Activated effector memory CD4-positive, alpha-beta T cell treated with Interleukin-2 at 50 U/mL for 16 hours (primary cell): ENCODE data around the gene PTPN7.
"Not testable (repeated sequence)": the region's sequence is repeated elsewhere in the genome, so short reads cannot be mapped to it uniquely, and the experiment has no call there.

Source experiments
- DNase-seq: peaks from one replicate; pipeline ENCODE4 v3.0.0-alpha.2; 2020

PTPN7 gene

GRCh38 chr1:202129453-202130296 lies 30.7 kb downstream of the PTPN7 start:
- DNase-seq, result no peak

GRCh38 chr1:202127836-202128622 lies 32.4 kb downstream of the PTPN7 start:
- DNase-seq, result no peak

GRCh38 chr1:202127061-202127460 lies 33.3 kb downstream of the PTPN7 start:
- no peak for DNase-seq

DNA sequence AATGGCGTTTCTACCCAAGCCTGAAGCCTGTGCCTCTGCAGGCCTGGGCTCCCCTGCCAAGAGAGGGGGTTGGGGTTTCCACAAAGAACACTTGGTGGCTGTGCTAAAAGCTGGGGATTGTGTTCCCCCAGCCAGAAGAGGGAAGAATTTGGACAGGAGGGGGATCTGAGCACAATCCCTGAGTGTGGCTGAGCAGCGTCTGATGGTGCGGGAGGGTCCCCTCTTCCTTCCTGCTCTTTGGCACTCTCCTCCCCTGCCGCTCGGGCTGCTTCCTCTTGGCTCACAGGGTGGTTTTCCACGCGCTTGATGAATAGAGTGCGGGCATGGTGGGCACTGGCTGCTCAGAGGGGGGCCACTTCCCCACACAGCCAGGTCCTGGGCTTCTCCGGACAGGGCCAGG lies 34.0 kb downstream of the PTPN7 start:
- no peak for DNase-seq

DNA sequence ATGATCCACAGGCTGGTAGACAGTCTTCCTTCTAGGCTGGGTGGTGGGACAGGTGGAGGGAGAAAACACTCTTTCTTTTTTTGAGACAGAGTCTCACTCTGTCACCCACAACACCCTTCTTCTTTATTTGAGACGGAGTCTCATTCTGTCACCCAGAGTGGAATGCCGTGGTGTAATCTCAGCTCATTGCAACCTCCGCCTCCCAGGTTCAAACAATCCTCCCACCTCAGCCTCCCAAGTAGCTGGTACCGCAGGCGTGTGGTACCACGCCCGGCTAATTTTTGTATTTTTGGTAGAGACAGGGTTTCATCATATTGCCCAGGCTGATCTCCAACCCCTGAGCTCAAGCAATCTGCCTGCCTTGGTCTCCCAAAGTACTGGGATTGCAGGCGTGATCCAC lies 34.8 kb downstream of the PTPN7 start:
- DNase-seq, result no peak

DNA sequence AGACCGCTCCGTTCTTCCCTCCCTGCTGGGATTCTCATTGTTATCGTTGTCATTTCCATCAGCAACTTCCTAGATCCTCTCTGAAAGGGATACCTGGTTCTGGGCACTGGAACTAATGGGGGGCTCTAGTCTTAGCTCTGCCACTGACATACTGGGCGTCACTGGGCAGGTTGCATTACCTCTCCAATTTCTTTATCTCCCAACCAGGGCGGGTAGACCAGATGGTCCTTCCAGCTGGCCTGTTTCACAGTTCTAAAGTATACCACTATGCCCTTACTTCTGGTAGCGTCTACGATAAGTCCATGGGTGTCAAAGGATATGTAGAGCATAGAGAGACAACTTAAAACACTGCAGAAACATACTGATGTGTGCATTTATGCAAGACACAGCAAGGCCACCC lies 36.3 kb downstream of the PTPN7 start:
- DNase-seq, result no peak

GRCh38 chr1:202123336-202123813 lies 37.0 kb downstream of the PTPN7 start:
- no peak for DNase-seq

- DNase-seq, result no peak
These were observed 37.6 kb downstream of the PTPN7 start, which contains the start of gene GPR37L1 for GRCh38 chr1:202122639-202123335. Gene GPR37L1 (plus strand): TSS chr1:202122917. CDS start chr1:202122964, 47 bp downstream.

- DNase-seq, result no peak
These were observed 39.4 kb downstream of the PTPN7 start for GRCh38 chr1:202121006-202121405.

GRCh38 chr1:202117898-202118371 lies 42.5 kb downstream of the PTPN7 start:
- DNase-seq, result no peak

DNA sequence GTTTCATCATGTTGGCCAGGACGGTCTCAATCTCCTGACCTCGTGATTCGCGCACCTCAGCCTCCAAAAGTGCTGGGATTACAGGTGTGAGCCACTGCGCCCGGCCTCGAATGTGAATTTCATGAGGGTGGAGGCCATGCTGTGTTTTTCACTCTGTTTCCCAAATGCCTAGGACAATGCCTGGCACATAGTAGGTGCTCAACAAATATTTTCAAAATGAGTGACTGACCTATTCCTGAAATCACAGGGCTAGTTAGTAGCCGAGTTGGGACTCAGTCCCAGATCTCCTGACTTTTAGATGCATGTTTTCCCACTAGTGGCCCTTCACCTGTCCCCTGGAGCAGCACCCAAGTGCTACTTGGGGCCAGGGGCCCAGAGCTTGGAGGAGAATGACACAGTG lies 44.1 kb downstream of the PTPN7 start:
- no peak for DNase-seq

DNA sequence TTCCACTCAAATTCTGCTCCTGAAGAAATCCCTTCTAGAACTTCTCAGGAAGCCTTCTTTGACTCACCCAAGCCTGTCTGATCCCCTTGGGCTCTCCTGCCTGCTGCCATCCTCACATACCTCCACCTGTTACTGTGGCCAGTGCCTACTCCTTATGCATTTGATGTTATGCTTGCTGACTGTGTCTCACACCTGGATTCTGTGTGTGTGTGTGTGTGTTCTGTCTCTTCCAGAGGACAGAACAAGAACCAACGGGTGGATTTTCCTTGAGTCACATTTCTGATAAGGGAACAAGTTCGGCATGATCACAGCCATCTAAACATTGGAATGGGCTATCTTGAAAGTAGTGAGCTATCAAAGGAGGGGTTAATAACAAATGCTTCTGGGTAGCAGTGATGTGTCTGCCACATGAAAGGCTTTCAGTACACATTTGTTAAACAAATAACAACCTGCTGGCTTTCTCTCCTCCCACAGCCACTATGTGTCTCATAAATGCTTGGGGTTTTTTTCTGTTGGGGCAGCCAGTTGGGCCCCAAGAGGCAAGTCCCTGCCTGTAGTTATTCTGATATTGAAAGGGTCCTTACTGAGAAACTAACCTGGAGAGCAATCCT lies 46.6 kb downstream of the PTPN7 start:
- DNase-seq, result no peak

DNA sequence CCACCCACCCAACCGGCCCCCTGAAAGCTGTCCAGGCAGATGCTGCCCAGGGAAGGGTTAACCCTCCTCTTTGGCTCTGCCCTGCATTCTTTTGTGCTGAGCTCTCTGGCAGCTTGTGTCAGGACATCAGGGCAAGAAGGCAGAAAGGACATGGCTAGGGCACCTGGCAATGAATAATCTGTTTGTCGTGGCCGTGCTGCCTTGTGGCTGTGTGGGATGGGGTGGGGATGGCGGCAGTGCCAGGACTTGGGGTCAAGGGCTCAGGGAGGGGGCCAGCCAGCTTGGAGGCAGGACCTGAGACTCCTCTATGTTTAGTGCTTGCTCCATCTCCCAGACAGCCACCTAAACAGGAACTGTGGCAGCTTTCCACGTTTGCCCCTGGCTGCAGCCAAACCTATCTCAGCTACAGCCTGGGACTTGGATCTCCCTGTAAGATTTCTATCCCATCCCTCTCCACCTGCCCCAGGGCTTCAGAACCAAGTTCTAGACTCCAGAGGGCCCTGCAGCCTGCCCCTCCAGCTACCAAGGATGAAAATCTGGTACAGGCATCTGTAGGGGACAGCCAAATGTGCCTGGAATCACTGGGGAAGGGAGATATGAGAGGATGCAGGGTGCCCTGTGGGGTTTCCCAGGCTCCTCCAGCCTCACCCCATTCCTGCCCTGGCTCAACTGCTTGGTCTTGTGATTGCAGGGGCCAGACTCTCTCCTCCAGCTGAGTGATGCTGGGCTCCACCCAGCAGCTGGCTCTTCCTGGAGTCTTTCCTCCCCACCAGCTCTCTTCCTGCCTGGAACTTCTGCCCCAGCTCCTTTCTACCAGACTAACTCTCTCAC lies 47.3 kb downstream of the PTPN7 start:
- no peak for DNase-seq

- not testable (repeated sequence) for DNase-seq
These were observed 48.8 kb downstream of the PTPN7 start for GRCh38 chr1:202111589-202111988.

DNA sequence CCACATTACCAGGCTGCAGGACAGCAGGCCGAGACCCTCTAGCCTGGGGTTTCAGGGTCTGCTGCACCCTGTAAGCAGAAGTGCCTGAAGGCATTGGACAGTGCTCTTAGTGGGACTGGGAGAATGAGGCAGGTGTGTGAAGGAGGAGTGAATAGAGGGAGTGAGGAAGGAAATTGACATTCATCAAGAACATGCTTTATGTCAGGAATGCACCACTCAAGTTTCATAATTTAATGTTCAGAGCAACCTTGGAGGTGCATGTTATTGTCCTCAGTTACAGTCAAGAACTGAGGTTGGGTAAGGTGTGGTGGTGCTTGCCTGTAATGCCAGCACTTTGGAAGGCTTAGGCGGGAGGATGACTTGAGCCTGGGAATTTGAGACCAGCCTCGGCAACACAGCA lies 49.4 kb downstream of the PTPN7 start:
- no peak for DNase-seq

DNA sequence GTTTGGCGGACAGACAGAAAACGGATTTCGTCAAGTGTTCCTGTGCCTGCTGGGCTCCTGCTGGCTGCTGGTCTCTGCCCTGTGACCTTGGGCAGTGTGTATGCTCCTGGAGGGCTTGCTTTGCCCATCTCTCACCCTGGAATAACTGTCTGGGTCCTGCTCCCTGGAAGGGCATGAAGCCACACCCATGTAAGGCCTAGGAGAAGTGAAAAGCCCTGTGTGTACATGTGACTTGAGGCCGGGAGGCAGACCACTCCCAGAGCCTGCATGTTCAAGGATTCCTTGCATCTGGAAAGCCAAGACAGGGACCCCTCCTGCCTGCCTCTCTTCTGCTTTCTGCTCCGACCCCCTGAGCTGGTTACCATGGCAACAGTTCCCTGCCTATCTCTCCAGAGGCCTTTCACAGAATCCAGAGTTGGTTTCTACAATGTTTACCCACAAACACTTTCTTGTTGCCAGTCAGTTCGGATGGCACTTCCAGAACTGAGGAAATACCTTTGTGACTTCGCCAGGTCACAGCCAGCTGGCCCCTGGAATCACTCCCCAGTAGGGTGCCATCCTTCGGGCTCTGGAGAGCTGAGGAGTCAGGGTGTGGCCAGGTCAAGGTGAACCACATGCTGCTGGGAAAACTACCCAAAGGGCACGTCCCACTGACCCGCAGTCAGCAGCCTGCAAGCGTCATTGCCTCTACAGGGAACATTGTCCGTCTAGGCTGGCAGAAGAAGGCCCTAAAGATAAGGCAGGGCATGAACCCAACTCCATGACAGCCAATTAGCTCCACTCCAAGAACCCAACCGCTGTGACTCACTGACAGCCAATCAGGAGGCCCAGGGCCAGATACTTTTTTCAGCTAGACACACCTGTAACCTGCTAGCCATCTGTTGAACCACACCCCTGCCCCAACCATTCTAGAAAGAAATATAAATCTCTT lies 52.3 kb downstream of the PTPN7 start:
- DNase-seq, result no peak

- DNase-seq, result no peak
These were observed 53.1 kb downstream of the PTPN7 start for GRCh38 chr1:202107321-202107761.

DNA sequence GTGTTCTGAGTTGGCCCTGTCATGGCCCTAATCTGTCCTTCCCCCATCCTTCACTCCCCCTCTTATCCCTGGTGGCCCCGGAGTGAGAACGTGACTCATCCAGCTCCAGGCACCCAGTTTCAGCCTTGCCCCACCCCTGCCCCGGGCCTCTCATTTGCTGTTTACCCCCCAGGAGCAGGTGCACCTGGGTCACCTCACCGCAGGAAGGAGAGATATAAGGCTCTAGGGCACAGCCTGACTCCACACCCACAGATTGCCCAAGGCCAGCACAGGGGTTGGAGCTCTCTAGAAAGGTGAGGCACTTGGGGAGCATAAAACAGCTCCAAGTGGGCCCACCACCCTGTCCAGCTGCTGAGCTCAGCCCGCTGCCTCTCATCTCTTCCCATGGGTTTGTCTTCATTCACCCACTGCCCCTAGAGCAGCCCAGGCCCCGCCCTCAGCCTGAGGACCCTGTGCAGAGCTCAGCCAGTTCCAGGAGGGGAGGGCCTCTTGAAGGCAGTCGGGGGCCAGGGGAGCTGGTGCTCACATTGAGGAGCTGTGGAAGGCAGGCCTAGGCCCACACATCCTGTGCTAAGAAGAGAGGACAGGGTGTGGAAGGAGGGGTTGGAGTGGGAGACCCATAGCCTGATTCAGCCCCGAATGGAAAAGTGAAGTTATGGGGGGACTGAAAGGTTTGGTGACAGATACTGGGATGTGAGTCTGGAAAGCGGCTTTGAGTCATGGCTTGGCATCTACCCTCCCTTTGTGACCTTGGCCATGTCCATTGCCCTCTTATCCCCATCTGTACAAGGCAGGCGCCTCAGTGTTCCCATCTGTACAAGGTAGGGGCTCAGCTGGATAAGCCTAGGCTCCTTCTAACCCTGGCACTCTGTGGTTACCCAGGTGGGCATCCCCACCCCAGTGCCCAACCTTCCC lies 53.8 kb downstream of the PTPN7 start:
- DNase-seq, result no peak

DNA sequence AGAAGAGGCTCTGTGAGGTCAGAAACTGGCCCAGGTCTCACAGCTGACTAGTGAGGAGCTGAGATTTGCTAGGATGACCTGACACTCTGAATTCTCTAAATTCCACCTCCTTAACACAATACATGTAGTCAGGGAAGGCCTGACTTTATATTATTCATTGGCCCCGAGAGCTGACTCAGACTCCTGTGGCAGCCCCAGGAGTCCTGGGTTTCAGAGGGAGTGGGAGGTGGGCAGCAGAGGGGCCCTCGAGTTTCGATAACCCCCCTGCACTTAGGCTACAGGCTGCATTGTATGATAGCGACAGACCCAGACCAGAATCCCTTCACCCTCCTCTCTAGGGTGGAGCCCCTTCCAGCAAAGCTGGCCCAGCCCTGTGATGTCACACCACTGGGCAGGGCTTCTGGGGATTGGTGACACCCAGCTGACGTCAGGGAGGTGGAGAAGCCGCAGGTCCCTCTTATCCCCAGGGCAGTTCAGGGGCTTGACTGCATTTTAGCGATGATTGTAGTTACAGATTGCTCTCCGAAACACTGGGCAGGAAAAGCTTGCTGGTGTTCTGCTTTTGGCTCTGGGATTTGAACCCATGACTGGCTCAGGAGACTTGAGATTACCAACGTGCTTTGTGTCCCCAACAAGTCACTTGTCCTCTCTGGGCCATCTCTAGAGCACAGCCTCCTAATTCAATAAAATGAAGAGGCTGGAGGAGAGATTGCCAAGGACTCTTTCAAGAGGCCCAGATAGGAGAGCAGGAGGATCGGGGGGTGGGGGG lies 54.6 kb downstream of the PTPN7 start:
- DNase-seq, result no peak
